NOMO-1 treated with DMSO at 0.1 percent for 48 hours (cell line): ENCODE data around the gene PPP1R1A.

ENCODE experiments used
- DNase-seq: peaks from one replicate; lab custom pipeline; 2025; ENCODE audit not compliant: unreplicated experiment; lab: John Stamatoyannopoulos, UW

Gene PPP1R1A

DNA sequence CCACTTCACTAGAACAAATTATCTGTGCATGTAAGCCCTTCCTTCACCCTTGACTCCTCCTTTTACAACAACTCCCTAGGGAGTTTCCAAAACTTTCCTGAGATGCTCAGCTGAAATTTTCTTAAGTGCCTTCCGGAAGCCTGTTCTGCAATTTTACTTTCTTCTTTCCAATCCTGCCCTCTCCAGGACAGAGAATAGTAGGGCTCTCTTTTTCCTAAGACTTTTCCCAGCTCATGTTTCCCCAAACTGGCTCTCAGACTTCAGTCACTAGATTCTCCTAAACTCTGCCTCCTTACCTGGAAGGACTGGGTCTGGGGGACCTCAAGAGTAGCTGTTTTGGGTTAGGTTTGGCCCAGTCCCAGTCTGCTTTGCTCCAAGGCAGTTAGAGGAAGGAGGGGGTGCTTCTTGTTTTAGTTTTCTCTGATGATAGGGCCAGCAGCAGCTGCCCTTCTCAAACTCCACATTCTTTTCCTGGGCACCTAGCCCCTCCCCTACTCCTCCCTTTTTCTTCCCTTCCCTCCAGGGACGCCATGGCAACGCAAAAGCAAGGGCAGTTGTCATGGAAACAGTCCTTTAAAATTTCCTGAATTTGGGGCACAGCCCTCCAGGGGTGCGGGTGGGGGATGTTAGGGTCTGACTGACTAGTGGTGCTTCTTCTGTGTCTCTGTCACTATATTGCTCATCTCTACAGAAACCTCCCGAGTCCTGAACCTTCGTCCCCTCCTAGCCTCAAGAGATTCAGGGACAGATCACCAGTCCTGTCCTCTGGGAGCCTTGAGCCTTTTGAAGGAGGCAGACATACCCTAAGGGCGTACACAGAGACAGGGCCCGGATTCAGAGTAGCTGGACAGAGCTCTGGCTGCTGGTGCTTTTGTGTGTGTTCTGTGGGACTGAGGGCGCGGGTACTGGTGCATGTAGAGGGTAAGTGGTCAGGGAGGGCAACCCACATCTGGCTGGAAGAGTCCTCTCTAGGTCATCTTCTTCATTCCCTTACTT lies 17.0 kb downstream of the PPP1R1A start:
- no peak for DNase-seq

DNA sequence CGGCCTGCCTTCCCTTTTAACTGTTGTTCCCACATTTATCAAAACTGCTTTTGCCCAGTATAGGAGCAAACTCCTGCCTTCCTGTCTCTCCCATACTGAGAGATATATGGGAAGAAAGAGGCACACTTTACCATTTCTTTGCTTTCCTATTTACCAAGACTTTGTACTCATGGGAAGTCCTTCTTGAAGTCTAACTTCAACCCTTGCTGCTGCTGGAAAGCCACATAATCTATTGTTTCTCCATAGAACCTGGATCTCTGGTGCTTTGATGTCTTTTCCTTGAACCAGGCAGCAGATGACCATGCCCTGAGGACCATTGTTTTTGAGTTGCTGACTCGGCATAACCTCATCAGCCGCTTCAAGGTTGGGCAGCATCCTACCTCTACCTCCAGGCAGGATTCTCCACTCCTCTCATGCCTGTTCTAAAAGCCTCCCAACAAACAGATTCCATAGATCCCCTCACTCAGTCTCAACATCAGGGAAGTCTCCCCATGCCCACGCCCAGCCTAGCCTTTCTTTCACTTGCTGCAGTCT lies 18.4 kb downstream of the PPP1R1A start:
- DNase-seq = no peak

DNA sequence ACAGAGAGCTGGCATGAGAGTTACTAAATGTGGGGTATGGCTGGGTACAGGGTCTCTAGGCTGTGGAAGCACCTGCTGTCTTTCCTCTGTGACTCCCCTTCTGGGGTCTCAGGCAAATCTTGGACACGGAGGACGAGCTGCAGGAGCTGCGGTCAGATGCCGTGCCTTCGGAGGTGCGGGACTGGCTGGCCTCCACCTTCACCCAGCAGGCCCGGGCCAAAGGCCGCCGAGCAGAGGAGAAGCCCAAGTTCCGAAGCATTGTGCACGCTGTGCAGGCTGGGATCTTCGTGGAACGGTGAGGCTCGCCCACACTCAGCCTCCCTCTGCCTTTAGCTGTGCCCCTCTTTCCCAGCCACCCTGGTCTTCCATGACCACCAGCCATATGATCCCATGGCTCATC lies 19.4 kb downstream of the PPP1R1A start:
- no peak for DNase-seq

DNA sequence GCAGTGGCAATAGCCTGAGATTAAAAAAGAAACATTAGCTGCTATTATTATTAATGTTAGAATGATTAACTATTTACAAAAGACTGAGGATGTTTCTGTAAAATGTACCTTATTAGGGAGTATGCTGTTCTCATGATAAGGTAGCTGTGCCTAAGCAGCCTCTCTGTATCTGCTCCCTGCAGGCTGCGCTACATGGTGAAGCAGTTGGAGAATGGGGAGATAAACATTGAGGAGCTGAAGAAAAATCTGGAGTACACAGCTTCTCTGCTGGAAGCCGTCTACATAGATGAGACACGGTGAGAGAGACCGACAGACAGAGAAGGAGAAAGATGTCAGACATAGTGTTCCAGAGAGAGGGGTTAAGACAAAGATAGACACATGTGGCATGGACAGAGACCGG lies 21.7 kb downstream of the PPP1R1A start:
- DNase-seq = no peak

DNA sequence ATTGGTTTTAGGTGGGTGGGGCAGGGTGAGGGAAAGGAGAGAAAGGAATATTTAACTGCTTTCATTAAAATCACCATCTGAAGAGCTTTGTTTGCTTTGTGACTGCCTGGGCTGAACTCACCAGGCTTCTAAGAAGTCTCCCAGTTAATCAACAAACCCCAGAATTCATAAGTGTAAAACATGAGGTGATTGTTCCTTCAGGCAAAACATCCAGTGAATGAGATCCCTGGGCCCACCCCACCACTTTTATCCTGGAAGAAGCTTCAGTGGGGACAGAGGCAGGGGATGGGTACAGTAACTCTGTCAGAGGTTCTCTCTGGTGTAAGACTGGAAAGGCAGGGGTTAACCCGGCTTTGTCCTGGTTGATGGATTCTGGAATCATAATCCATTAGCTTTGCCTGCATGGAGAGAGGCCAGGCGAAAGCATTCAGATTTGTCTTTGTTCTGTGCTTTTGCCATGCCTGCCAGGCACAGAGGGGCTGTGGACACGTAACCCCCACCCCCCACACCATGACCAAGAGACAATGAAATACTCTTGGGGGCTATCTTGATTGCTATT lies 22.4 kb downstream of the PPP1R1A start:
- DNase-seq = no peak

DNA sequence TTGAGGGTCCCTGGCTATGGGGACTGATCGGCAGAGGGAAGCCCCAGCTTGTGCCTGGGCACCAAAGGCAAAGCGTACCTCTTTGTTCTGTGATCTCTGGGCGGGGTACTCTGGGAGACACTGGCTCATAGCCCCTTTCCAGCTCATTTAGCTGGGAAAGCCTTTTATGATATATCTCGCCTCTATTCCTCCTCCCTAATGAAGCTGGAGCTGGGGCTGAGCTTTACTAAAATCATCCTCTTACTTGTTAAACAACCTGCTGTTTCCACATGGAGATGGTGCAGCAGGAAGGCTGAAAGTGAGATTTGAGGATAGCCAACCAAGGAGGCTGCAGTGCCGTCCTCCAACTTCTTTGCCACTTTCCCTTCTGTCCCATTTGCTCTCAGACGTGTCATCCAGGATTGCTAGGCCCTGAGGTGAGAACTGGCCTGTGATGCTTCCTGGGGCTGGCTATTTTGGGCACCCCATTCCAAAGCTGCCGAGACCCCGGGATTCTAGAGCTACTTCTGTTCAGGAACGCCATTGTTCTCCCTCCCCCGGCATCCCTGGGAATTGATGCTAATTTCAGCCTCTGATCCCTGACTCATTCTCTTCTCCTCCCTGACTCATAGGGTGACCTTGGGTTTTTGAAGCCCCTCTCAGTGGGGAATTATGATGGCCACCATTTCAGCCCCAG lies 23.0 kb downstream of the PPP1R1A start:
- DNase-seq = no peak

DNA sequence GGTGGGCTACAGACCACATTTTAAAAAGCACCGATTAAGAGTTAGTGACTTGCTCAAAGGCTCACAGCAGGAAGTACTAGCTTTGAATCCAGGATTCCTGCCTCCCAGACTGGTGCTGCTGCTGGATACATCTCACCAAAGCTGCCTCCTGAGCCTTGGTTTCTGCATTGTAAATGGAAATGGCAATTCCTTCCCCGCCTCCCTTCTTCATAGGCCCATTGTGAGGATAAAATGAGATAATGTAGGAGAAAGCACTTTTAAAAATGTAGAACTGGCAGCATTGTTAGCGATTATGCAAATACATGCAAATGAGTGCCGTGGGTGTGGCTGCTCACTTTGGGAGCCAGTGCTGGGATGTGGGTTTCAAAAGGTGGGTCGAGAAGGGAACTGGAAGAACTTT lies 23.7 kb downstream of the PPP1R1A start:
- DNase-seq = no peak

DNA sequence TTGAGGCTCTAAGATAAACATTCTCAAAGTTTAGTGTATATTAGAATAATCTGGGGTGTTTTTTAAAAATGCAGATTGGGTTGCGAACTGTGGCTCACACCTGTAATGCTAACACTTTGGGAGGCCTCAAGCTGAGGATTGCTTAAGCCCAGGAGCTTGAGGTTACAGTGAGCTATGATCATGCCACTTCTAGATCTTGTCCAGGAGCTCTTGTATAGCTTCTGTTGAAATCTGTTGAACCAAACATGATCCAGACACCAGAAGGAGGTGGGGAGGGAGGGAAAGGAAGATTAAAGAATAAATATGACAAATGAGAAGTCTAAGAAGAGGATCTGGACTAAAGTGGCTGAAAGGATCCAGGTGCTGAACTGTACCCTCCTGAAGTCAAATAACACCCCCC lies 24.7 kb downstream of the PPP1R1A start:
- DNase-seq = no peak

DNA sequence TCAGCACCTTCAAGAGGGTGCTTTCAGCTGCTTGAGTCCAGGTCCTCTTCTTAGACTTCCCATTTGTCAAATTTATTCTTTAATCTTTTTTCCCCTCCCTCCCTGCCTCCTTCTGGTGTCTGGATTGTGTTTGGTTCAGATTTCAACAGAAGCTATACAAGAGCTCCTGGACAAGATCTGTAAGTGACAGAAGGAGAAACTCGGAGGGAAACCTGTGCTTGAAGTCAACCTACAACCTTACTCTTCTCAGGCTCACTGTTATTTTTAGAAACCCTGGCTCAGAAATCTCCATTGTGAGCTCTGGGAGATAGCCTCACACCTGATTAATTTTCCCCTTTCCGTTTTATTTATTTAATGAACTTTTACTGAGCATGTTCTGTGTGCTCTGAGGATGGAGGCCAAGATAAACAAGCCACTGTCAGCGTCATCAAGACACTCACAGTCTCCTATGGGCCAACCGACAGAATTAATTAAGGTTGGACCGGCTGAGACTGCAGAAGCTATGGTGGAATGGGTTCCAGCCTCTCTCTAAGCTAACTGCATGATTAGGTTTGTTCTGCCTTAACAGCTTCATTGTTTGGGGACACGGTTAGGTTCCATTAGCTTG lies 25.6 kb downstream of the PPP1R1A start:
- no peak for DNase-seq

DNA sequence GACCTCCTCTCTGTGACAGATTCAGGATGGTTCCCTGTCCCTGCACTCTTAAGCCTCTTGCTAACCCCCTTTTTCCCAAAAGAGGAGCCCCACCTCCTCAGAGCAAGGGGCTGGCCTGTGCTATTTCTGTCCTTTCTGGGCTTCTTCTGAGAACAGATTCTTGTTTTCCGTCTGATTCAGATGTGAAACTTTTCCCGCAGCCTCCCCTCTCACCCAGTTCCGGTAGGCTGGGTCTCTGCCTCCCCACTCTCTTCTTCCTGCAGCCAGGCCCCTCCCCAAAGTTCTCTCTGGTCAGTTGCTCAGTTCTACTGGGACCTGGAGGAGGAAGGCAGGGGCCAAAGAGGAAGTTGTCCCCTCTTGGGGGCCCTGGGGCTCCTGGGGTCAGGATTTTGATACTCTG lies 27.3 kb downstream of the PPP1R1A start:
- peak; percentile 9 for DNase-seq

DNA sequence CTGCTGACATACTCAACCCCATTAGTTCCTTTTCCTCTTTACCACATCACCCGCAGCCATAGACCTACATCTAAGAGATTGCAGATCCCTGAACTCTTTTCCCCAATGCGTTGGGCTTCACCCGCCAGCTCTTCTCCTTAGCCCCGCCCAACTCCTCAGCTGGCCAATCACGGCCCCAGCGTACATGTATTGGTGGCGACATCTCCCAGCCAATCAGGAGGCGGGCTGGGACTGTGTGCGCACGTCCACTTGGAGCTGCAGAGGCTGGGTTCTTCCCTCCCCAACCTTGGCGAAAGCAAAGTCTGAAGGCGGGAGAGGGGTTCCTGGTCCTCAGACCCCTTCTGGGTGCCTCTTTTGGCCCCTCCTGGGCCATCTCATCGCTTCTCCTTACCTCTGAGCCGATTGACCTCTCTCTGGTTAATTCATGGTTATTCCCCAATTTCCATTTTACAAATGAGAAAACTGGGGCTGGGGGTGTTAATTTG lies 28.0 kb downstream of the PPP1R1A start:
- DNase-seq = peak; percentile 73

DNA sequence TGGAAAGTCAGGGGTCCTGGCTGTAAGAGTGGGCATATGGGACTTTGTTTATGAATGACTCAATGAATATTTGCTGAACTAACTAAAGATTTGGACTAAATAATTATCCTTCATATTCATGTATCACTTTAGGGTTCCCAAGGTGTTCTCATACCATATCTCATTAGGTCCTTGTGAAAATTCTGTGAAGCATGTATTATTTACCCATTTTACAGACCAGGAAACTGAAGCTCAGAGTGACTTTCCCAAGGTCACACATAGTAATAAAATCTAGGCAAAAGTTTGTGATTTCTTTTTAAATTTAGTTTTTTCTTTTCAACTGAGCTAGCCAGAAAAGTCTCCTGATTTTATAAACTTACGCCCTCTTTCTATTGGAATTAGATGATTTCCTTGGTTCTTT lies 29.7 kb downstream of the PPP1R1A start:
- no peak for DNase-seq

DNA sequence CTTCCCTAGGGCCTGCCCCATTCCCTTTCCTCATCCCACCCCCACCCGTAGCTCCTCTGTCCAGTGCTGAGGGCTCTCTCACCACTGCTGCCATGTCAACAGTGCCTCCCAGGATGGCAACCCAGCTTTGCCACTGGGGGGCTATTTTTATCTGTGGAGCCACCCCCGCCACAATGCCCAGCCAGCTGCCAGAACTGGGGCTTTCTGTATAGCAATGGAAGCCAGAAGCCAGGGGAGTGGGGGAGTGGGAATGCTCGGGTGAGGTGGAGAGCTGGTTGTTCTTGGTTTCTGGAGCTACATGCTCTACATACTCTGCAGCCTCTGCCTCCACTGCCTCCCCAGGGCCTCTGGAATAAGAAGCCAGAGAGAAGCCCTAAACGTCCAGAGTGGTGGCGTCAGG lies 30.1 kb downstream of the PPP1R1A start:
- no peak for DNase-seq

DNA sequence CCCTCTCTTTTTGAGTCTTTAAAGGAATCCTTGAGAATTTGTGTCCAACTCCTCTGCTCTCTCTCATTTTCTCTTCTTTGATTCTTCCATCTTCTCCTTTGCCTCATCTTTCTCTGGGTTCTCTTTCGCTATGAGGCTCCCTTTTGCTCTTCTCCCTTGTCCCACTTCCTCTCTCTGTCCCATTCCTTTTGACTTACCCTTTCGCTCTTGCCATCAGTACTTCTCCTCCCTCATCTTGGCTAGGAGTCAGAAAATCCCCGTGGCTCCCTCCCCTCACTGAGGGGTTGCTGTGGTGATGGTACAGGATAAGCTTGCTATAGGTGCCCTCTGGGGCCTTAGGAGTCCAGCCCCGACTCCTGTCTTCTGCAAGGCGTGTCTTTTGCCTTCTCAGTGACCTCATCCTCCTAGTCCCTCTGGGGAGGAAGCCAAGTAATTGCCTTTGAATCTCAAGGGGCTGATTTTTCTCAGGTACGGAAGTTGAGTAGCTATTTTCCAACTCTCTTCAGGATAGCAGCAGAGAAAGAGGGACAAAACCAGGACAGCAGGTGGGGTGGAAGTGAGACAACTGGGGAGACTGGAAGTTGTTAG lies 32.7 kb downstream of the PPP1R1A start:
- no peak for DNase-seq

DNA sequence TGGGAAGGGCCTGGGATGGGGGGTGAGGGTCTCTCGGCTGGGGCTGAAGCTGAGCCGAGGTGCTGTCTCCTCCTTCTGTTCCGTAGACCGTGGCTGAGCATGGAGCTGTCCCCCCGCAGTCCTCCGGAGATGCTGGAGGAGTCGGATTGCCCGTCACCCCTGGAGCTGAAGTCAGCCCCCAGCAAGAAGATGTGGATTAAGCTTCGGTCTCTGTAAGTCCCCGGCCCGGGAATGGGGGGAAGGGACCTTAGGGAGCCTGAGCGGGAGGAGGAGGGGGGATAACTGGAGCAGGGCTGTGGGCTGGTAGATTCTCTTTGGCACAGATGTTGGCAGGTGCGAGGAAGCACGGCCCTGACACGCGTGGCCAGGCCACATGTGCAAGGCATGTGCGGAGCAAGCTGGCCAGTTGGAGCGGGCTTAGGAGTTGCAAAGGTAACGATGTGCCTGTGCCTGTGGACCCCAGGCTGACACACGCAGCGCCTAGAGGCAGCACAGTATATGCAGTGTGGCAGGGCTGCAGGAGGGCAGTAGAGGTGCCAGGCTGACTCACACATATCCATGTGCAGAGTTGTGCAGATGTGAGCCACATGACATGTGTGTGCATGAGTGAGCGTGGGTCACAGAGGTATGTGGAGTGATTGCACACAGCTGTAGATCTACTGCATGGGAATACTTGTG lies 38.5 kb downstream of the PPP1R1A start:
- no peak for DNase-seq

DNA sequence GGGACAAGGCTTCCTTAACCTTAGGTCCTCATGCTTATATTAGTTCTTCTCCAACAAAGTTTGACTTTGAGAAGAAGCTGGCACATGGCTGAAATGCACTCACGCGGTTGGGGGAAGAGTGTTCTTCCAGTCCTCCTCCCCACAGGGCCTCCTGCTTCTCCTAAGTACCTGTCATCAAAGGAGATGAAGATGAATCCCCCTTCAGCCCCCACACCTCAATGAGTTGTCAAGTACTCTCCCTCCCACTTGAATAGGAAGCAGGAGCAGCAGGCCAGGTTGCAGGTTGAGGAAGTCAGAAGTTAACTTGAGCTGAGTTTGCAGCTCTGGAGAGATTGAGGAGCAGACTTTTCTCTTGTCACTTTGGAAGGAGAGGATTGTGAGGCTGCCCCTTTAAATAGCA lies 41.9 kb downstream of the PPP1R1A start:
- DNase-seq = no peak

DNA sequence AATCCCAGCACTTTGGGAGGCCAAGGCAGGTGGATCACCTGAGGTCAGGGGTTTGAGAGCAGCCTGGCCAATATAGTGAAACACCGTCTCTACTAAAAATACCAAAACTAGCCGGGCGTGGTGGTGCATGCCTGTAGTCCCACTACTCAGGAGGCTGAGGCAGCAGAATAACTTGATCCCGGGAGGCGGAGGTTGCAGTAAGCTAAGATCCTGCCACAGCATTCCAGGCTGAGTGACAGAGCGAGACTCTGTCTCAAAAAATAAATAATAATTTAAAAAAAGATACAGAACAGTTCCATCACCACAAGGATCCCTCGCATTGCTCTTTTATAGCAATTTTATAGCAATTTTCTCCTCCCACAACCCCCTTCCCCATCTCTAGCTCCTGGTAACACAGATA lies 43.7 kb downstream of the PPP1R1A start:
- no peak for DNase-seq

DNA sequence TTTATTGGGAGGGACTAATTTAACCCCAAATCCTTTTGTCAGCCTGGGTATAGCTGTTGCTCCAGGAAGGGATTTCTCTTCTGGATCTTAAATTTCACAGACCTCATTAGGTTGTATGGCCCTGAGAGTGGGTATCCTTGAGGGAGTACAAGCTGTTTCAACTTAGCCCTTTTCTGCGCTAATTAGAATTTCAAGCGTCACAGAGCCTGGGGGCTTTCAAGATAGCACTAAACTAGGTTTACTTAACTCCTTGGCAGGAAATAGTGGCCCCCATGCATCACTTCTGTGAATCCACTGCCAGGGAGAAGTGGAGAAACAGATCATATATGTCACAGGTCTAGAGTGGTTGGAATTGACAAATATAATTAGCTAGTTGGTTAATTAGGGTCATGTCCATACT lies 44.9 kb downstream of the PPP1R1A start:
- no peak for DNase-seq

DNA sequence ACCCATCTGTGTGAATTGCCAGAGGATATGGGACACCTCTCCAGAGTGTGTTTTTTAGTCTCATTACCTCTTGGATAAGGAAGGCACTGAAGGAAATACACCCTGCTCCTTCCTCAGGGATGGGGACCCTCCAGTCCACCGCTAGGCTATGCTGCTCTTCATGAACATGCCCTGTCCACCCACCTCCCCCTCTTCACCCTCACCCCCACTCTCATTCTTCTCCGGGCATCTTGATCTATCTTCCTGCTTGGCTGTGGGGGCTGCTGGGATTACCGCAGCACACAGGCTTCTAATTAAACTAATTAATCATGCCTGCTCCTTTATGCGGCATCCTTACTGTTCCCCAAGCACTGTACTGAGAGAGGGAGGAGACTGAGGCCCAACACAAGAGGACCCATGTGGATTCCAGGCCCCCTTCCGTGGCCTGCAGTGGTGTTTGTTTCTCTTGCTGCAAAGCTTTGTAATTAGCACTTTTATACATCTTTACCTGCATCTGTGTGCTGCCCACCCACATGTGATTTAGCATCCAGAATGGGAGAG lies 46.6 kb downstream of the PPP1R1A start:
- no peak for DNase-seq

DNA sequence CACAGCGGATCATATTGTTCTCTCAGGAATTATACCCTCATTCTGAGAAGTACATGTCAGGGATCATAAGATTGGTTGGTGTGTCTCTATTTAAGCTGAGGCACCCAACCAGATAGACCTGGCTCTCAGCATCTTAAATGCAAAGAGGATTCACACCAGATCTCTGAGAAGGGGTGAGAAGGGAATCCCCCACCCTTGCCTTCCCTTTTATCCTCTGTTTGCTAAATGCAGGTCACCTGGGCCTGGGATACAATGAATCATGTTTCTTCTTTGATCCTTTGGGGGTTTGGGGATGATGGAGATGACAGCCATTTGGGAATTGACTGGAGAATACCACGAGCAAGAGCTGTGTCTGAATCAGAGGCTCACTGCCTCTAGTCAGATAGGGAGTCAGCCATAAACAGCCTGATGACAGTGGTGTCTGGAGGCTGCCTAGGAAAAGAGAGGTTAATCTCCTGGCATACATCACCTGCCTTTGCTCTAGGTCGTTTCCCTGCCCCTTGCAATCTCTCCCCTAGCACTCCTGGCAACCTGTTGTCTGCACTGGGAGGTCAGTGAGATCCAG lies 50.2 kb downstream of the PPP1R1A start:
- no peak for DNase-seq
